ENCODE data around the gene HRH3. TPM values are rescaled to one million over a fixed set of nuclear protein-coding genes. Genes with fewer than 3 reads are reported as not detected.
A peak's percentile ranks its signal among the peaks of the same experiment; 100 is the strongest.

The HRH3 gene
- not detected for total RNA-seq

DNA sequence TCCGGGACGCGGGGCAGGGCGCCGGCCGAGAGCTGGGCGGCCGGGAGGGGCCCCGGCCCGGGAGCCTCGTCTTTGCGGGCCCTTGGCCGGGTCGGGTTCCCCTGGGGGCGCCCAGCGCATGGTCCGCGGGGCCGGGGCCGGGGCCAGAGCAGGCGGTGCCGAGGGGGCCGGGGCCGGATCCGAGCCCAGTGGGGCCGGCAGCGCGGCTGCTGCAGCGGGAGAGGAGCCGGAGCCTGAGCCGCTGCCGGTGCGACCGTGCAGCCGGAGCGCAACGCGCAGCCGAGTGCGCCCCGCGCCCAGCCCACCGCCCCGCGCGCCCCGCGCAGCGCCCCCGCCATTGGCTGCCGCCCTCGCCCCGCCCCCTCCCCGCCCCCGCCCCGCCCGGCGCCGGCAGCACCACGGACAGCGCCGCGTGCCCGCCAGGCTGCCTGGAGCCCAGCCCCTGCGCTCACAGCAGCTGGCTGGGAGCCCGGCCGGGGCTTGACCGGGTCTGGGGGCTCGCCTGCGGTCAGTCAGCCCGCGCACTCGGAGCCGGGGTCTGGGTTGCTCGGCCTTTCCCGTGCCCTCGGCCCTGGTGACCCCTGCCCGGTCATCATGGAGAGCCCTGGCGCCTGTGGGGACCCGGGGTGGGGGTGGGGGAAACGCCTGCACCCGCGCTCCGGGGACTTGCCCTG is at the start of gene HRH3:
Gene HRH3 (minus strand): TSS at position 287 of the 674 bp plus-strand sequence. CDS start 308 bp downstream, outside the sequence.
- peak; percentile 27 for ATAC-seq
- intact Hi-C loops (cut with DNase I), result no loop called here
- no peak for DNase-seq (ENCODE audit: low spot score)

DNA sequence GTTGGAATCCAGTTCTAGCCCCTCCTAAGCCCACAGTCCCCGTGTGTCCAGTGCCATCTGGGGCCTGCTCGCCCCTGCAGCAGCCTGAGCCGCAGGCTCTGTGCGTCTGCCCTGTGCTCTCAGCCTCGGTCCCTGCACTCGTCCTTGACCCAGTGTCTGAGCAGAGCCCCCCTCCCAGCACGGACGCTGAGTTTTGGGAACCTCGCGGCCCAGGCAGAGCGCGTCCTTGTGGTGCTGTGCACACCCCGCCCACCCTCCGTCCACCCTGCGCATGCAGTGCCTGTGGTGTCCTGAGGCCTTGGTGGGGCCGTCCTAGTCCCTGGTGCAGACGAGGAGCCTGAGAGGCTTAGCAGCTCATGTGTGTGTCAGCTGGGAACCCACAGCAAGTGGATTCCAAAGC is 49.8 kb upstream of the HRH3 start:
- no peak for ATAC-seq
- DNase-seq (ENCODE audit: low spot score), result no peak
- intact Hi-C loops (cut with DNase I), result no loop called here

DNA sequence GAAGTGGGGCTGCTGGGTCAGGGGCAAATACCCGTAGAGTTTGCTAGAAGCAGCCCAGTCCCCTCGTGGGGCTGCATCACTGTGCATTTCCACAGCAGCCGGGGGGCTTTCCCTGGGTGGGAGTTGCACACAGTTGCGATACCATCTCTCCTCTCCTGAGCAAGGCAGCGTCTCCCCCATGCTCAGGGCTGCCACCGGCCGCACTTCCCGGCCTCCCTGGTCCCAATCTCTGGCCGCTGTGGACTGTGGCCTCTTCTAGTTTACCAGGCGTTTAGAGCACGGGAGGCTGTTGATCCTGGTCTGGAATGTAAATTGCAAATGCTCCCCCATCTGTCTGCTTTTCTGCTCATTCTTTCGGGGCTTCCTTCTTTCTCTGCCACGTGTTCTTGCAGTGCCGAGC is 49.3 kb upstream of the HRH3 start:
- intact Hi-C loops (cut with DNase I), result no loop called here
- DNase-seq (ENCODE audit: low spot score) (no peak), ATAC-seq (no peak)

DNA sequence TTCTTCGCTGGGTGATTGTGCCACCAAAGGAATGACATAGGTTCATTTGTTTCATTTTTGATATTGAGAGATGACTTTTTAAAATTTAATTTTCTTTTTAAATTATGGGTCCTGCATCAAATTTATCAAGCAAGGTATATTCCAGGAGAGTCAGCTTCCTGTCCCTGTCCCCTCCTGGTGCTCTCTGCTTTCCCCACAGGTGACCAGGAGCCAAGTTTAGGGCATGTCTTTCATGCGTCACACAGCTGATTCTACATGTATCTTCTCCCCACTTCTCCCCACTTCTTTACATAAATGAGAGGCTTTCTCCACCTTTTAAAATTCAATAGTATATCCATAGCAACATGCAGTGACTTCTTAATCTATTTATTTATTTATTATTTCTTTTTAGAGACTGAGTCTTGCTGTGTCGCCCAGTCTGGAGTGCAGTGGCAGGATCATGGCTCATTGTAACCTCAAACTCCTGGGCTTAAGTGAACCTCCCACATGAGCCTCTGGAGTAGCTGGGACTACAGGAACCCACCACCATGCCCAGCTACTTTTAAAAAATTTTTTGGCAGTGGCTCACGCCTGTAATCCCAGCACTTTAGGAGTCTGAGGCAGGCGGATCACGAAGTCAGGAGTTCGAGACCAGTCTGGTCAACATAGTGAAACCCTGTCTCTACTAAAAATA is 48.3 kb upstream of the HRH3 start:
- DNase-seq (ENCODE audit: low spot score) (no peak), ATAC-seq (no peak)
- intact Hi-C loops (cut with DNase I), result no loop called here

DNA sequence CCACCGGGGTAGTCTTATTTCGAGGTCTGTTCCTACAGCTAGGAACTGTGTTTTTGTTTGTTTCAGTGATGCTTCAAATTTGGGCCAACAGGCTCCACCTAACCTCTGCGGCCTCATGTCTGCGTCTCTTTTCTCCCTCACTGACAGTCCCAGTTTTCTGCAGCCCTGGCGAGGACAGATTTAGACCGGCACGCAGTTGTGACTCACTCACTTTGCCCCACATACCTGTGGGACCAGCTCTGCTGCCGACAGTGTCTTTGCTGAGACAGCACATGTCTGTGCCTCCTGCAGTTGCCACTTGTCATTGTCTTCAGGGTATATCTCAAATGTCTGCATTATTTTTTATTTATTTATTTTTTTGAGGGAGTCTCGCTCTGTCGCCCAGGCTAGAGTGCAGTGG is 47.5 kb upstream of the HRH3 start:
- DNase-seq (ENCODE audit: low spot score) (no peak), ATAC-seq (no peak)
- intact Hi-C loops (cut with DNase I), result no loop called here

DNA sequence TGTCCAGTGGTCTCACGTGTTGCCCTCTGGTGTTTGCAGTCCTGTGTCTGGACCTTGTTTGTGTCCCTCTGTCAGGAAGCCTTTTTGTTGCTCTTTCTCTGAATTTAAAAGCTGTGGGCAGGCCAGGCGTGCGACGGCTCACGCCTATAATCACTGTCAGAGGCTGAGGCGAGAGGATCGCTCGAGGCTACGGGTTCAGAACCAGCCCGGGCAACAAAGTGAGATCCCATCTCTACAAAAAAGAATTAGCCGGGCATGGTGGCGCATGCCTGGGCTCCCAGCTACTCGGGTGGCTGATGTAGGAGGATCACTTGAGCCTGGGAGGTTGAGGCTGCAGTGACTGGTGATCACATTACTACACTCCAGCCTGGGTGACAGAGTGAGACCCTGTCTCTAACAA is 46.8 kb upstream of the HRH3 start:
- intact Hi-C loops (cut with DNase I), result no loop called here
- ATAC-seq (no peak), DNase-seq (ENCODE audit: low spot score) (no peak)

DNA sequence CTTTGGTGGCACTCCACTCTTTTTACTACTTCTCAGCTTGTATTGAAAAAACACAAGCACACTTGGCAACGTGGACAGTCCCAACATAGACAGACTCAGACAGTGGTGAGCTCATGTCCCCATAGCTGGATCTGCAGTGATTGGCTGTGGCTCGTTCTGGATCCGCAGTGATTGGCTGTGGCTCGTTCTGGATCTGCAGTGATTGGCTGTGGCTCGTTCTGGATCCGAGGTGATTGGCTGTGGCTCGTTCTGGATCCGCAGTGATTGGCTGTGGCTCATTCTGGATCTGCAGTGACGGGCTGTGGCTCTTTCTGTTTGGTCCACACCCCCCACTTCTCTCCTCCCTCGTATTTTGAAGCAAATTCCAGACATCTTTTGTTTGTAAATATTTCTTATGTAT is 46.3 kb upstream of the HRH3 start:
- intact Hi-C loops (cut with DNase I), result no loop called here
- DNase-seq (ENCODE audit: low spot score), result no peak
- ATAC-seq, result no peak

DNA sequence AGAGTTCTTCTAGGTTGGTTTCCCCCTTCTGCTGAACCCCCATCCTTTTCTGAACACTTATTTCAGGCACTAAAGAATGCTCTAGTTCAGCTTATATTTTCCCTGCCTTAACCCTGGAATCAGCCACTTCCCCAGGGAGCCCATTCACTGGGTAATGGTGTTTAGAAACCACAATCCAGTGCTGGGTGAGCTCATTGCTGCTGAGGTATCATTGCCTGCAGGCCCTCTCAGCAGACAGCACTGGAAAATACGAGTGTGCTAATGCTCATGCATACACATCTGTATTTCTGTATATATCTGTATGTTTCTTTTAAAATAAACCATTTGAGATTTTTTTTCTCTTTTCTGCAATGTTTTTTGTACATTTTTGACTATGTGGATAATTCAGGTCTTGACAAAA is 45.3 kb upstream of the HRH3 start:
- ATAC-seq (no peak), DNase-seq (ENCODE audit: low spot score) (no peak)
- intact Hi-C loops (cut with DNase I), result no loop called here

DNA sequence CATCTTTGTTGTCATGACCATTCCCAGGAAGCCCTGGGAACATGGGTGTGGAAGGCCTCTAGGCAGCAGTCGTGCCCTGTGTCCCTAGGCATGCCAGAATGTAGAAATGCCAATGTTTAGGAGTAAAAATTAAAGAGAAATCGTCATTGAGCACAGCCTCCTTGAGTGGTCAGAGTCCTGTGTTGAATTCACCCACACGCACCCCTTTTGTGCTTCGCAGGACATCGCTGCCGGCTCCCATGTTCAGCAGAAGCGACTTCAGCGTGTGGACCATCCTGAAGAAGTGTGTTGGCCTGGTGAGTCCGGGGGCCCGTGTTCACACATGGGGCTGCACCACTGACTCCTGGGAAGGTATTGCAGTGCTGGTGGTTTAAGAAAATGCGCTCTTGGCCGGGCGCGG is 43.3 kb upstream of the HRH3 start:
- intact Hi-C loops (cut with DNase I), result no loop called here
- DNase-seq (ENCODE audit: low spot score) (no peak), ATAC-seq (no peak)

DNA sequence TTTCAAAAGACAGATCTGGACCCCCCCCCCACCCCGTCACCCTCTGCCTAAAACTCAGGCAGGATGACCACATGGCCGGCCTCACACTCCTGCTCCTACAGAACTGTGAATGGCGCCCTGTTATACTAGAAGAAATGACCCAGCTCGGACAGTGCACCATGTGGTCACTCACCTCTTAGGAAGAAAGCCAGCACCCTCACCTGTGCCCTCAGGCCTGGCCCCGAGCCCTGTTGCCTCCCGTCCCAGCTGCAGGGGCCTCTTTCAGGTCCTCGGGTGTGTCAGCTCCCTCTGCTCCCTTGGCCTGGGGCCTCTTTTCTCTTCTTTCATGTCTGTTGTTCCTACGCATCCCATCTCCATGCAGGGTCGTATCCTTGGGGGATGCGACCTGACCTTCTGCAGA is 42.0 kb upstream of the HRH3 start:
- ATAC-seq (no peak), DNase-seq (ENCODE audit: low spot score) (no peak)
- intact Hi-C loops (cut with DNase I), result no loop called here

DNA sequence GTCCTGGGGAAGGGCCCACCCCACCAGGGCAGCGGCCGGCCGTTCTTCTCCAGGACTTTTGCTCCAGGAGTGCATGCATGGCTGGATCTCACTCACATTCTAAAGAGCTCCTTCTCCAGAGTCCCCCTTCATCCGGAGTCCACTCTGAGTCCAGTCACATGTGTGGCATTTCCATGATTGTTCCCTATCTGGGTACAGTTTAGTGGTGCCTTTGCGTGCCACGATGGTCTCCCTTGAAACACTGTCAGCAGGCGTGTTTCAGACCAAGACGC is 39.2 kb upstream of the HRH3 start:
- intact Hi-C loops (cut with DNase I), result no loop called here
- ATAC-seq, result no peak
- DNase-seq (ENCODE audit: low spot score), result no peak

DNA sequence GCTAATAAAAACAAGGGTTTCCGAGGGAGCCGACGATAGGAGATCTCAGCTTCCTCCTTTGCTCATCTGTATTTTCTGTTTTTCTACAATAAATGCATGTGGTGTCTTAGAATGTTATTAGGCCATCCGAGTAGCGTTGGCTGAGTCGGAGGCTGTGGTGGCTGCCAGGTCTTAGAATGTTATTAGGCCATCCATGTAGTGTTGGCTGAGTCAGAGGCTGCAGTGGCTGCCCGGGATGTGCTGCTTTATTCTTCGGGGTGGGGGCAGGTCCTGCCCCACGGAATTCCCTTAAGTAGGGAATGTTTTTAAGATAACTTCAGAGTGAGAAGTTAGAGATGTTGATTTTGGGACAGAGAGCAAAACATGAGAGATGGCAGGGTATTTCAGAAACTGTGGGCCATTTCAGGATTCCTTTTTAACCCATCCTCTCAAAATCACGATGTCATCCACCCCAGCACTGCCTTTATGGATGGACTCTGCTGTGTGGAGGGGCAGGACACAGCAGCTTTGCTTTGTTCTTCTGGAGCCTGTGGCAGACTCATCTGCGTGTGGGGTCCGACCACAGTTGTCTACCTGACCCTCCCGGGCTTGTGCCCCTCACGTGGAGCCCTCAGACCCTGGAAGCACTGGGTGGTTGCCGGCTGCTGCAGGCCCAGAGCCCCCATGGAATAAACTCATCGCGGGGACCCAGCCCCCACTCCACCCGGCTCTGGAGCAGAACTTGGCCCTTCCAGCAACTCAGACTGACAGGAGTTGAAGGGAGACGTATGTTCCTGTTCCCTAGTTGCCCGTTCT is 38.6 kb upstream of the HRH3 start:
- intact Hi-C loops (cut with DNase I), result no loop called here

DNA sequence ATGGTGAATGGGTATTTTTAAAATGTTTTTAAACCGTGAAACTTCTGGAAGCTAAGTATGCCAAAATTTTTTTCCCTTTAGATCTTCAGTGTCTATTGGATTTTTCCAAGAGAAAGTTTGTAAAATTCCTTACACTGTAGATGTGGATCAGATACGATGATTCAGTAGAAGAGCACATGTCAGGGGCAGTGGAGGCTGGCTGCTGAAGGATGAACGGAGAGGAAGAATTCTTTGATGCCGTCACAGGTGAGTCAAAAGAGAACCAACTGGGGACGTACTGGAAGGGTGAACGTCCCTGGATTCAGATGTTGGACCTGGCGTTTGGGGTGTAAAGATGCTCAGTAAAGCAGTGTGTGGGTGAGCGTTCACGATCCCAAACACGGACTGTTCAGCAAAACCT is 35.9 kb upstream of the HRH3 start:
- intact Hi-C loops (cut with DNase I), result no loop called here
- no peak for ATAC-seq

More for the DNA sequence above, 38.6 kb upstream of the HRH3 start:
- ATAC-seq (peak; percentile 83), DNase-seq (ENCODE audit: low spot score) (no peak)

DNA sequence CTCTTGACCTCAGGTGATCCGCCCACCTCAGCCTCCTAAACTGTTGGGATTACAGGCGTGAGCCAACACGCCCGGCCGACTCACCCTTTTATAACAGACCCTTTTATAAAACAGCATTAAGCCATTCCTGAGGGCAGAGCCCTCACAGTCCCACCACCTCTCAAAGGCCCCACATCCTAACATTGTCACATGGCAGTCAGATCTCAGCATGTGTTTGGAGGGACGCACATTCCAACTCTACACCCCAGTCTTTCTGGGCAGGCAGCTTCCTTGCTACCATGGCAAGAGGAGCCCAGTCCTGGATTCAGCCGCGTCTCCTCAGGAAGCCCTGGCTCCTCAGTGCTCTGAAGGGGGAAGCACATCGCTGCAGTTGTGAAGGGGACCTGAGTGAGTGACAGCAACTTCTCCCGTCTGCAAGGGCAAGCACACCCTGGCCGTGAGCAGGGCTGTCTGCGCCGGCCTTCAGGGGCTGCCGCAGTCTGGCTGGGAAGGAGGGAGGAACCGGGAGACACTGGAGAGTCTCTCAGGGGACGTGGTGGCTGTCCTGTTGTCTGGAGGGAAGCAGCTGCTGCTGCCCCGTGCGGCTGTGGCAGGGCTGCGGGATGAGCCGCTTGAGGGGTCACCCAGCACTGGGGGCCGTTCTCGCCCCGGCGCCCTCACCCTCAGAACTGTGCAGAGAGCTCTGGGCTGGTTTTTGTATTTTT is 34.1 kb upstream of the HRH3 start:
- DNase-seq (ENCODE audit: low spot score) (no peak), ATAC-seq (no peak)
- intact Hi-C loops (cut with DNase I), result no loop called here

More for the DNA sequence above, 35.9 kb upstream of the HRH3 start:
- DNase-seq (ENCODE audit: low spot score), result no peak

DNA sequence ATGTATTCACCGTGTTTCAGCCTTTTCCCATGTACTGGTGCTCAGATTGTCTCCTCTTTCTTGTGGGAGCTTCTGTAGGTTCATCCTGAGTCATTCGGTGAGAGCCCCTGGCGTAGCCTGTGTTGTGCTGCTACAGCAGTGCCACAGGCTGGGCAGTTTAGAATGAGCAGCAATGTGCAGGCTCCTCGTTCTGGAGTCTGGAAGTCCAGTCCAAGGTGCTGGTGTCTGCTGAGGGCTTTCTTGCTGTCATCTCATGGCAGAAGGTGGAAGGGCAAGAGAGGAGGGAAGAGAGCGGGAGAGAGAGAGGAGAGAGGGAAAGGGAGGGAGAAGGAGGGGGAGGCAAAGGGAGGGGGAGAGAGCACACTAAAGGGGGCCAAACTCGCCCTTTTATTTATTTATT is 33.3 kb upstream of the HRH3 start:
- DNase-seq (ENCODE audit: low spot score) (no peak), ATAC-seq (no peak)
- intact Hi-C loops (cut with DNase I), result no loop called here

DNA sequence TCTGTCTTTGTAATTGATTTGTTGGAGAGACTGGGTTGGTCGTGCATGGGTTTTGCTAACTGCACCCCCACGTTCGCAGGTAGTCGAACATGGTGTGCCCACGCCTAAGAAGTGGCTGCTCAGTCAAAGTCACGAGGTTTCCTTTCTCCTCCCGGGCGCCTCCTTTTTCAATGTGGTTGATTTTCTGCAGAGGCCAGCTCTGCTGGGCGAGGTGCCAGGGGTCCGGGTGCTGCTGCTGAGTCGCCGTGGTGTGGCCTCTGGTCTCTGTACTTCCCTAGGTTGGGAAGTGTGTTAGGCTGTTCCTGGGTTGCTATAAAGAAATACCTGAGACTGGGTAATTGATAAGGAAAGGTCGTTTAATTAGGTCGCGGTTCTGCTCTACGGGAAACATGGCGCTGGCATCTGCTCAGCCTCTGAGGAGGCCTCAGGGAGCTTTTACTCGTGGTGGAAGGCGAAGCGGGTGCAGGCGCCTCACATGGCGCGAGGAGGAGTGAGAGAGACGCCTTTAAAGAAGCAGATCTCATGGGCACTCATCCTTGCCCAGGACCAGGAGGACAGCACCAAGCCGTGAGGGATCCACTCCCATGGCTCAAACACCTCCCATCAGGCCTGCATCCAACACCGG is 32.4 kb upstream of the HRH3 start:
- DNase-seq (ENCODE audit: low spot score) (no peak), ATAC-seq (no peak)
- intact Hi-C loops (cut with DNase I), result no loop called here

DNA sequence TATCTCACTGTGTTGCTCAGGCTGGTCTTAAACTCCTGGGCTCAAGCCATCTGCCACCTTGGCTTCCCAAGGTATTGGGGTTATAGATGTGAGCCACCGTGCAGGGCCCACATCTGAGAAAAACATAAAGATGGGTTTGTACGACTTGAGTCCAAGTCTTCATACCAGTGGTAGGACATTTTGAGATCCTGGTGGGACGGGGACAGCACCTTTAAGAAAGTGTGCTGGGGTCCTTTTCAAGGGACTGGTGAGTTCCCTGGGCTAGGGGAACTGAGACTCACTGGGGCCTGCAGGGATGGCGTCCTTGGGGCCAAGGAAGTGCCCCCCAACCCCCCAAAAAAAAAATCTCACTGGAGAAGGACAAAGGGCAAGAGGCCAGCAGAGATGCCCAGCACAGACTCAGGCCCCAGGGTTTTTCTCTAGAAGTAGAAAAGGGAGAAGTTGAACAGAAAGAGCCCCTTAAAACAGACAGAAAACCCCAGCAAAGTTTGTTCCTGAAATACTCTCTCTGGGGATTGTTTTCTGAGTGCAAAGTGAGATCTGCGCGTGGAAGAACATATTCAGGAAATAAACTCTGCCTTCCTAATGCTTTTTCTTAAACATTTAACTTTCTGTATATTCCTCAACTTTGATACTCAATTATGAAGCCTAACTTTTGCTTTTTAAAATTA is 28.9 kb upstream of the HRH3 start:
- intact Hi-C loops (cut with DNase I), result no loop called here
- DNase-seq (ENCODE audit: low spot score) (no peak), ATAC-seq (no peak)

DNA sequence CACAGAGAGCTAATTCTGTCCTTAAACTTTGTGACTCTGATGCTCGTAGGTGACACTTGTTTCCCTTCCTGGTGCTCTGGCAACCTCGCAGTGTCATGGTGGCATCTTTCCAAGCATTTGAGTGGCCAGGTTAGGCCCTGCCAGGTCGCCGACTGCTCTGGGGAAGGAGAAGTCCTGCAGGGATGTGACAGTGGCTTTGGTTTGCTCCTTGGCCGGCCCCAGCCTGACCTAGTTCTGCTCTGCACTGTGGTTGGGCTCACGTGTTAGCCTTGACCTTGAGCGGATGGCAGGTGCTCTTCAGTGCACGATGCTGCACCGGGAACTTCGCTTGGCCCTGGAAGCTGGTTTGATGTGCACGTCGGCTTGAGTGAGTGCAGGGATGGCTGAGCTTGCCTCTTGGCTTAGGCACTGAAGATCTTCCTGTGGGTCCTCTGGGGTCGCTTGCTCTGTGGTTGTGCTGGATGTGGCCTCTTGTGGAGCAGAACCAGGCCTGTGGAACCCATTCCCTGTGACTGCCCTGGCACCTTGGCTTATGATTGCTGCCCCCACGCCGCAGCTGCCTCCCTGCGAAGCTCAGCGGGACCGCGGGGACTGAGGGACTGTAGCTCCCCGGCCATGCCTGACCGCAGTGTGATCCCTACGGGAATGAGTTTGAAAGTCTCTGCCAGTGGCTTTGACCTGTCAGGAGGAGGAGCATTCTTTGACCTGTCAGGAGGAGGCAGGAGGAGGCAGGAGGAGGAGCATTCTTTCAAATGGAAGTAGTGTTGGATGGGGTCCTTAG is 27.0 kb upstream of the HRH3 start:
- no peak for DNase-seq (ENCODE audit: low spot score)
- intact Hi-C loops (cut with DNase I), result no loop called here
- peak; percentile 72 for ATAC-seq
